SK-N-SH treated with all-trans-retinoic acid at 6 μM for 48 hours (cell line): ENCODE measurements around the gene KCNN4.

ENCODE experiments used
- ATAC-seq: fragments of 200-7000 bp; cut with Tn5 transposase; 3 replicates; pipeline ENCODE4 v1.9.1; 2020; ENCODE audit warnings: mild to moderate bottlenecking, moderate library complexity
- ARNTL ChIP-seq: fragments of 450-650 bp; formaldehyde crosslinking; IDR thresholded peaks from 2 replicates; pipeline ENCODE4 v1.5.0; 2020; ENCODE audit warnings: low read depth, mild to moderate bottlenecking, moderate library complexity, borderline replicate concordance
- BACH2 ChIP-seq: fragments of 250-450 bp; sonication (Bioruptor Pico); IDR thresholded peaks from 2 replicates; pipeline ENCODE4 v1.9.0; 2021; ENCODE audit warnings: mild to moderate bottlenecking, borderline replicate concordance
- CREB5 ChIP-seq: fragments of 250-450 bp; sonication (Bioruptor Pico); IDR thresholded peaks from 2 replicates; pipeline ENCODE4 v1.5.1; 2020; ENCODE audit warnings: low read depth, mild to moderate bottlenecking, moderate library complexity
- CSDC2 ChIP-seq: fragments of 250-450 bp; sonication (Bioruptor Pico); IDR thresholded peaks from 2 replicates; pipeline ENCODE4 v1.5.0; 2020; ENCODE audit warnings: mild to moderate bottlenecking, moderate library complexity
- CSRNP3 ChIP-seq: fragments of 250-450 bp; sonication (Bioruptor Pico); IDR thresholded peaks from 2 replicates; pipeline ENCODE4 v1.5.1; 2021; ENCODE audit warnings: mild to moderate bottlenecking, moderate library complexity
- ISL1 ChIP-seq: fragments of 250-450 bp; sonication (Bioruptor Pico); IDR thresholded peaks from 2 replicates; pipeline ENCODE4 v2.1.2; 2022; ENCODE audit warnings: mild to moderate bottlenecking, moderate library complexity
- OSR1 ChIP-seq: fragments of 250-450 bp; sonication (Bioruptor Pico); IDR thresholded peaks from 2 replicates; pipeline ENCODE4 v1.8.0; 2022; ENCODE audit warnings: moderate library complexity, mild to moderate bottlenecking, inconsistent platforms
- PATZ1 ChIP-seq: fragments of 250-450 bp; sonication (Bioruptor Pico); IDR thresholded peaks from 2 replicates; pipeline ENCODE4 v1.8.0; 2020; ENCODE audit warnings: mild to moderate bottlenecking, moderate library complexity, borderline replicate concordance
- POU6F1 ChIP-seq: fragments of 250-450 bp; sonication (Bioruptor Pico); IDR thresholded peaks from 2 replicates; pipeline ENCODE4 v1.8.0; 2021; ENCODE audit warnings: low read depth, mild to moderate bottlenecking, moderate library complexity, borderline replicate concordance
- PPARA ChIP-seq: fragments of 250-450 bp; sonication (Bioruptor Pico); IDR thresholded peaks from 2 replicates; pipeline ENCODE4 v1.5.0; 2020; ENCODE audit warnings: mild to moderate bottlenecking, borderline replicate concordance
- RARB ChIP-seq: fragments of 250-450 bp; sonication (Bioruptor Pico); IDR thresholded peaks from 2 replicates; pipeline ENCODE4 v1.8.0; 2021; ENCODE audit warnings: mild to moderate bottlenecking, moderate library complexity
- SNAI2 ChIP-seq: fragments of 250-450 bp; sonication (Bioruptor Pico); IDR thresholded peaks from 2 replicates; pipeline ENCODE4 v1.5.0; 2020; ENCODE audit warnings: mild to moderate bottlenecking, moderate library complexity
- TCF4 ChIP-seq: fragments of 250-450 bp; sonication (Bioruptor Pico); IDR thresholded peaks from 2 replicates; pipeline ENCODE4 v1.8.0; 2021; ENCODE audit warnings: mild to moderate bottlenecking, moderate library complexity, borderline replicate concordance
- TOX ChIP-seq: fragments of 250-450 bp; sonication (Bioruptor Pico); IDR thresholded peaks from 2 replicates; pipeline ENCODE4 v1.8.0; 2021; ENCODE audit warnings: mild to moderate bottlenecking, moderate library complexity, borderline replicate concordance
- TSHZ2 ChIP-seq: fragments of 250-450 bp; sonication (Bioruptor Pico); IDR thresholded peaks from 2 replicates; pipeline ENCODE4 v1.5.0; 2020; ENCODE audit warnings: mild to moderate bottlenecking, moderate library complexity
- ZC3H10 ChIP-seq: fragments of 250-450 bp; sonication (Bioruptor Pico); IDR thresholded peaks from 2 replicates; pipeline ENCODE4 v1.5.1; 2021; ENCODE audit warnings: mild to moderate bottlenecking, moderate library complexity
- ZFP3 ChIP-seq: fragments of 250-450 bp; sonication (Bioruptor Pico); IDR thresholded peaks from 2 replicates; pipeline ENCODE4 v1.5.0; 2020; ENCODE audit warnings: mild to moderate bottlenecking, moderate library complexity
- ZFP30 ChIP-seq: fragments of 450-650 bp; formaldehyde crosslinking; IDR thresholded peaks from 2 replicates; pipeline ENCODE4 v1.5.0; 2022; ENCODE audit warnings: mild to moderate bottlenecking, moderate library complexity
- ZNF565 ChIP-seq: fragments of 450-650 bp; formaldehyde crosslinking; conservative IDR thresholded peaks from 2 replicates; pipeline ENCODE4 v1.5.0; 2020; ENCODE audit warnings: low read depth, mild to moderate bottlenecking, moderate library complexity
- ZNF70 ChIP-seq: fragments of 450-650 bp; formaldehyde crosslinking; IDR thresholded peaks from 2 replicates; pipeline ENCODE4 v1.5.0; 2020; ENCODE audit warnings: mild to moderate bottlenecking, moderate library complexity
- ZNF8 ChIP-seq: fragments of 450-650 bp; formaldehyde crosslinking; IDR thresholded peaks from 2 replicates; pipeline ENCODE4 v1.5.0; 2020; ENCODE audit warnings: mild to moderate bottlenecking, moderate library complexity

KCNN4 gene

GRCh38 chr19:43784241-43784980 is 3.6 kb upstream of the KCNN4 start:
- ATAC-seq, result peak; percentile 86
- TF ChIP-seq ZFP30 (CRISPR knock-in tag), result no peak
- TF ChIP-seq PATZ1 (CRISPR knock-in tag), result peak; percentile 46; the same call in 1 of the 2 replicates

- no peak for TF ChIP-seq ZNF70
- ATAC-seq, result no peak
Observed at GRCh38 chr19:43783636-43784035, 2.9 kb upstream of the KCNN4 start.

- TF ChIP-seq ZFP30 (CRISPR knock-in tag) (no peak), ZNF8 (no peak), PPARA (no peak), SNAI2 (CRISPR knock-in tag) (no peak), CSDC2 (CRISPR knock-in tag) (no peak), ISL1 (CRISPR knock-in tag) (no peak), ARNTL (CRISPR knock-in tag) (no peak), TSHZ2 (CRISPR knock-in tag) (no peak)
- ATAC-seq, result no peak
Observed at GRCh38 chr19:43782689-43783231, 2.0 kb upstream of the KCNN4 start.

GRCh38 chr19:43782311-43782660 is 1.5 kb upstream of the KCNN4 start:
- no peak for TF ChIP-seq PPARA
- TF ChIP-seq CREB5 (CRISPR knock-in tag), result no peak
- no peak for TF ChIP-seq RARB (CRISPR knock-in tag)
- no peak for TF ChIP-seq SNAI2 (CRISPR knock-in tag)
- TF ChIP-seq PATZ1 (CRISPR knock-in tag), result no peak
- no peak for TF ChIP-seq CSDC2 (CRISPR knock-in tag)
- no peak for TF ChIP-seq ARNTL (CRISPR knock-in tag)
- no peak for TF ChIP-seq TOX (CRISPR knock-in tag)
- TF ChIP-seq TCF4, result no peak
- no peak for TF ChIP-seq OSR1
- TF ChIP-seq TSHZ2 (CRISPR knock-in tag), result no peak
- no peak for TF ChIP-seq ZC3H10 (CRISPR knock-in tag)
- no peak for TF ChIP-seq POU6F1 (CRISPR knock-in tag)
- no peak for TF ChIP-seq ZNF565
- TF ChIP-seq BACH2 (CRISPR knock-in tag), result no peak
- TF ChIP-seq ISL1 (CRISPR knock-in tag), result no peak
- TF ChIP-seq CSRNP3 (CRISPR knock-in tag), result no peak
- no peak for TF ChIP-seq ZNF8
- TF ChIP-seq ZNF70, result no peak
- no peak for TF ChIP-seq ZFP3
- ATAC-seq, result no peak
